ENCODE measurements around the gene EIF2A.
"Not testable (repeated sequence)": the region's sequence is repeated elsewhere in the genome, so short reads cannot be mapped to it uniquely, and the experiment has no call there.

The EIF2A gene

GRCh38 chr3:150546226-150547044, at the start of gene EIF2A, which contains the start of gene SERP1:
EIF2A (plus strand) TSS chr3:150546787; CDS start chr3:150546803, 16 bp downstream.
SERP1 (minus strand) TSS chr3:150546496; CDS start chr3:150546135, 361 bp downstream.
- peak; percentile 98 to 100 for DNase-seq

- DNase-seq: no peak
These were observed 48.6 kb upstream of the EIF2A start for GRCh38 chr3:150497956-150498355.

- not testable (repeated sequence) for DNase-seq
These were observed 45.6 kb upstream of the EIF2A start for GRCh38 chr3:150500960-150501359.

- no peak for DNase-seq
These were observed 43.0 kb upstream of the EIF2A start for GRCh38 chr3:150503402-150504099.

- DNase-seq: no peak
These were observed 42.1 kb upstream of the EIF2A start for GRCh38 chr3:150504483-150504882.

- no peak for DNase-seq
These were observed 38.2 kb upstream of the EIF2A start for GRCh38 chr3:150508401-150508800.

GRCh38 chr3:150509780-150510179, 36.8 kb upstream of the EIF2A start:
- DNase-seq: no peak

- no peak for DNase-seq
These were observed 35.3 kb upstream of the EIF2A start for GRCh38 chr3:150511122-150511821.

GRCh38 chr3:150515210-150515609, 31.4 kb upstream of the EIF2A start:
- DNase-seq: no peak

GRCh38 chr3:150519026-150519425, 27.6 kb upstream of the EIF2A start:
- no peak for DNase-seq

GRCh38 chr3:150520408-150520807, 26.2 kb upstream of the EIF2A start:
- no peak for DNase-seq

GRCh38 chr3:150521463-150521862, 25.1 kb upstream of the EIF2A start:
- DNase-seq: no peak

- DNase-seq: no peak
These were observed 23.0 kb upstream of the EIF2A start for GRCh38 chr3:150523538-150523937.

- DNase-seq: no peak
These were observed 18.9 kb upstream of the EIF2A start for GRCh38 chr3:150527464-150528255.

- peak; percentile 41 to 75 for DNase-seq
These were observed 18.2 kb upstream of the EIF2A start for GRCh38 chr3:150528354-150528797.

GRCh38 chr3:150531775-150532174, 14.8 kb upstream of the EIF2A start:
- no peak for DNase-seq

GRCh38 chr3:150535204-150535603, 11.4 kb upstream of the EIF2A start:
- DNase-seq: no peak

- DNase-seq: no peak
These were observed 8.0 kb upstream of the EIF2A start for GRCh38 chr3:150538324-150539208.

- DNase-seq: no peak
These were observed 6.3 kb upstream of the EIF2A start for GRCh38 chr3:150540297-150540696.

- DNase-seq: peak in 1 of 2 experiments; percentile 9
These were observed 5.6 kb upstream of the EIF2A start for GRCh38 chr3:150540991-150541390.

- DNase-seq: no peak
These were observed 3.5 kb upstream of the EIF2A start for GRCh38 chr3:150543128-150543527.

All from Kasumi-1 (cell line).